Keratinocyte (primary cell): ENCODE measurements around the gene ZBTB7B. TPM values are rescaled to one million over a fixed set of nuclear protein-coding genes. Genes with fewer than 3 reads are reported as not detected.

ENCODE experiments used
- DNase-seq: peaks from one replicate; pipeline ENCODE4 v3.0.0-alpha.2; 2011; ENCODE audit warnings: low read depth, missing footprints, low spot score
- FAIRE-seq: peaks from 2 replicates; lab custom pipeline; 2011; peaks lifted over from hg19 to GRCh38; lab: Jason Lieb, UNC
- H2AFZ ChIP-seq: 2 replicates; pipeline ENCODE4 v1.6.0; 2012; ENCODE audit warnings: low read length, control low read depth, inconsistent platforms; ENCODE audit not compliant: control insufficient read depth
- H3K27ac ChIP-seq: 2 replicates; pipeline ENCODE4 v1.5.1; 2011; ENCODE audit warnings: low read length; ENCODE audit not compliant: control insufficient read depth, insufficient read depth
- H3K27me3 ChIP-seq: 3 replicates; pipeline ENCODE4 v1.6.0; 2011; ENCODE audit warnings: low read length; ENCODE audit not compliant: control insufficient read depth, insufficient read depth; ENCODE audit errors: extremely low read depth
- H3K36me3 ChIP-seq, 2 experiments: 2 replicates in 1 of 2; 3 replicates in 1 of 2; pipeline ENCODE4 v1.5.1; 2011; ENCODE audit warnings: low read length in 2 of 2, mild to moderate bottlenecking in 1 of 2; ENCODE audit not compliant: control insufficient read depth in 2 of 2, insufficient read depth in 2 of 2; ENCODE audit errors: extremely low read depth in 1 of 2
- H3K4me1 ChIP-seq: 3 replicates; pipeline ENCODE4 v1.5.1; 2011; ENCODE audit warnings: low read length; ENCODE audit not compliant: control insufficient read depth, insufficient read depth; ENCODE audit errors: extremely low read depth
- H3K4me2 ChIP-seq: 3 replicates; pipeline ENCODE4 v1.6.0; 2011; ENCODE audit warnings: low read depth, low read length; ENCODE audit not compliant: control insufficient read depth, insufficient read depth; ENCODE audit errors: extremely low read depth
- H3K4me3 ChIP-seq, 3 experiments: fragments of 200-600 bp in 1 of 3; sonication (generic) in 1 of 3; 2 replicates in 2 of 3; 3 replicates in 1 of 3; pipeline ENCODE4 v1.5.1; 2011 to 2016; ENCODE audit warnings: low read length in 3 of 3, mild to moderate bottlenecking in 3 of 3, control low read depth in 2 of 3, inconsistent platforms in 1 of 3, low read depth in 1 of 3, mixed read lengths in 1 of 3, mixed run types in 1 of 3, moderate library complexity in 1 of 3; ENCODE audit not compliant: control insufficient read depth in 2 of 3, insufficient read depth in 2 of 3; ENCODE audit errors: extremely low read depth in 1 of 3
- H3K79me2 ChIP-seq: 2 replicates; pipeline ENCODE4 v1.6.0; 2012; ENCODE audit warnings: low read length; ENCODE audit not compliant: control insufficient read depth, insufficient read depth
- H3K9ac ChIP-seq: 3 replicates; pipeline ENCODE4 v1.6.0; 2011; ENCODE audit warnings: low read length; ENCODE audit not compliant: control insufficient read depth, insufficient read depth; ENCODE audit errors: extremely low read depth
- H3K9me1 ChIP-seq: 3 replicates; pipeline ENCODE4 v1.6.0; 2011; ENCODE audit warnings: low read length; ENCODE audit not compliant: control insufficient read depth, insufficient read depth; ENCODE audit errors: extremely low read depth
- H3K9me3 ChIP-seq: 2 replicates; pipeline ENCODE4 v1.5.1; 2012; ENCODE audit warnings: low read depth, low read length; ENCODE audit not compliant: control insufficient read depth
- H4K20me1 ChIP-seq: 3 replicates; pipeline ENCODE4 v1.6.0; 2011; ENCODE audit warnings: low read length; ENCODE audit not compliant: control insufficient read depth, insufficient read depth; ENCODE audit errors: extremely low read depth
- CTCF ChIP-seq, 3 experiments: IDR thresholded peaks in 1 of 3; conservative IDR thresholded peaks in 1 of 3; optimal IDR thresholded peaks in 1 of 3; 2 replicates in 2 of 3; 3 replicates in 1 of 3; pipeline versions ENCODE3 to v1.5.1; 2011; ENCODE audit warnings: low read length in 3 of 3, mild to moderate bottlenecking in 3 of 3, moderate library complexity in 2 of 3, control low read depth in 1 of 3, inconsistent platforms in 1 of 3; ENCODE audit not compliant: insufficient read depth in 2 of 3; ENCODE audit errors: extremely low read depth in 1 of 3
- EZH2 ChIP-seq: IDR thresholded peaks from one replicate; pipeline ENCODE4 v1.6.1; 2012; ENCODE audit warnings: inconsistent platforms, mild to moderate bottlenecking, low read length, moderate library complexity
- dilution Hi-C: fragments of 300-500 bp; cut with MboI; formaldehyde crosslinking; loops from one replicate; pipeline ENCODE4 v1.7.0; 2020; ENCODE audit warnings: low sequenced_read_pairs; ENCODE audit not compliant: extremely low pct_ligation_motif_present
- polyA plus RNA-seq, 5 experiments: library from polyadenylated mRNA; depleted of rRNA in 3 of 5; stranded (reverse) in 3 of 5; stranded (forward) in 1 of 5; unstranded in 1 of 5; fragments of >200 nt; gene quantifications; 1 replicate in 1 of 5; 2 replicates in 3 of 5; 3 replicates in 1 of 5; pipeline versions ENCODE4 v1.2.1 to v1.2.3, GENCODE V29; 2011 to 2012; ENCODE audit warnings: missing spikeins in 2 of 5, low read depth in 1 of 5, low replicate concordance in 1 of 5

The ZBTB7B gene
- polyA plus RNA-seq, 1 donor (not counting 4 experiments of a cell fraction or from before 2014, with no cell fraction given), result 20.9 TPM

GRCh38 chr1:155012776-155013602, 10.4 kb downstream of the ZBTB7B start:
- H3K4me2 ChIP-seq, result no peak overlapping the region
- FAIRE-seq (peak; percentile 46), DNase-seq (no peak)
- TF ChIP-seq EZH2 (no peak), CTCF (optimal IDR thresholded peaks at IDR 0.05 in 1 of 3, IDR thresholded peaks at IDR 0.05 in 1 of 3, conservative IDR thresholded peaks at IDR 0.05 in 1 of 3; ENCODE audit: extremely low read depth in 1 of 3, insufficient read depth in 2 of 3, low read length in 3 of 3) (no peak)
- peaks cover 34% of the 10 kb centered on the region for H3K79me2 ChIP-seq
- no peaks in the 10 kb centered on the region for H3K9me3 ChIP-seq
- dilution Hi-C loops, result no loop called here
- H2AFZ ChIP-seq, result no peak overlapping the region
- H3K36me3 ChIP-seq, result peaks cover 26 to 47% of the 10 kb centered on the region in 2 experiments
- no peak overlapping the region for H3K4me3 ChIP-seq
- peaks cover 6% of the 10 kb centered on the region for H4K20me1 ChIP-seq
- H3K4me1 ChIP-seq, result peaks cover 74% of the 10 kb centered on the region
- no peaks in the 10 kb centered on the region for H3K9me1 ChIP-seq
- no peak overlapping the region for H3K27ac ChIP-seq
- H3K9ac ChIP-seq, result no peak overlapping the region
- H3K27me3 ChIP-seq, result no peaks in the 10 kb centered on the region

DNA sequence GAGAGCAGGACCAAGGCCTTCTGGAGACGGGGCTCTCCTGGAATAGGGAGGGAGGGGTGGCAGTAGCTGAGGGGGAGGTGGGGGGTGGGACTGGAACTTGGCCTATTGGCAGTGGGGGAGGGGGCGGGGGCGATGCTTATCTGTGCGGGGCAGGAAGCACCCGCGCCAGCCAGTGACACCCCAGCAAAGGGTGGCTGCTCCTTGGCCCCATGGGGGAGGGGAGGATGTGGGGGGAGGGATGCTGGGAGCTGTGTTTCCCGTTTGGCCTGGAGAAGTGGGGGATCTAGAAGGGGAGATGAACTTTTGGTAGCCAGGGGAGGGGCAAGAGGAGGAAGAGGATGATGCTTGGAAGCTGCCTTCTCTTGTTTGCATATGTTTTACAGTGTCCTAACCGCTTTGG, 11.0 kb downstream of the ZBTB7B start:
- Histone ChIP-seq H4K20me1 (peaks cover 6% of the 10 kb centered on the region), H3K9ac (no peak overlapping the region), H3K27me3 (no peaks in the 10 kb centered on the region), H3K36me3 (peaks cover 26 to 53% of the 10 kb centered on the region in 2 experiments), H3K4me2 (no peak overlapping the region), H3K4me3 (no peak overlapping the region), H3K27ac (no peak overlapping the region), H3K79me2 (peaks cover 28% of the 10 kb centered on the region), H3K9me1 (no peaks in the 10 kb centered on the region), H2AFZ (no peak overlapping the region), H3K9me3 (no peaks in the 10 kb centered on the region), H3K4me1 (peaks cover 69% of the 10 kb centered on the region)
- no peak for FAIRE-seq
- DNase-seq, result no peak
- dilution Hi-C loops, result no loop called here
- TF ChIP-seq EZH2 (no peak), CTCF (optimal IDR thresholded peaks at IDR 0.05 in 1 of 3, IDR thresholded peaks at IDR 0.05 in 1 of 3, conservative IDR thresholded peaks at IDR 0.05 in 1 of 3; ENCODE audit: extremely low read depth in 1 of 3, insufficient read depth in 2 of 3, low read length in 3 of 3) (no peak)
